ENCODE measurements around the gene JUNB. TPM values are rescaled to one million over a fixed set of nuclear protein-coding genes. Genes with fewer than 3 reads are reported as not detected.

JUNB gene
- polyA plus RNA-seq, 1 of the 3 experiments (the other 2 are of a cell fraction) = 224 TPM

DNA sequence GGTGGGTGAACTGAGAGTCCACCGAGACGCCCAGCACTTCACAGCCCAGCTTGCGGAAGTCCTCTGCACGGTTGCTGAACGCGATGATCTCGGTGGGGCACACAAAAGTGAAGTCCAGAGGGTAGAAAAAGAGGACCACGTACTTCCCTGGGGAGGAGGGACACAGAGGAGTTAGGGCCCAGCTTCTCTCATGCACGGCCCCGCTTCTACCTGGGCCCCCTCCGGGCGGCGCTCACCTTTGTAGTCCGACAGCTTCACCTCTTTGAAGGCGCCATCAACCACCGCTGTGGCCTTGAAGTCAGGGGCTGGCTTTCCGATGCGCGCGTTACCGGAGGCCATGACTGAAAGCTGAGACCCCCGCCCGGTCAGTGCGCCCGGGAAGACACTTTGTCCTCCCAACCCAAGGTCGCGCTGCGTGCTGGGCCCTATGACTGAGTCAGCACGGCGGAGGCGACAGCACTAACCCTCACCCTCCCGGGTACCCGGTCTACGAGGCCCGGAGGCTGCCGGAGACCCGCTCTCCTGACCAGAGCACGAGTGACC lies 9.7 kb downstream of the JUNB start (continued):
- TF ChIP-seq SMC3 (IDR thresholded peaks at IDR 0.05; ENCODE audit: low read depth, low read length) = no peak
- TF ChIP-seq NFIC (IDR thresholded peaks at IDR 0.05; ENCODE audit: borderline replicate concordance) = no peak
- TF ChIP-seq, protein P1, sequence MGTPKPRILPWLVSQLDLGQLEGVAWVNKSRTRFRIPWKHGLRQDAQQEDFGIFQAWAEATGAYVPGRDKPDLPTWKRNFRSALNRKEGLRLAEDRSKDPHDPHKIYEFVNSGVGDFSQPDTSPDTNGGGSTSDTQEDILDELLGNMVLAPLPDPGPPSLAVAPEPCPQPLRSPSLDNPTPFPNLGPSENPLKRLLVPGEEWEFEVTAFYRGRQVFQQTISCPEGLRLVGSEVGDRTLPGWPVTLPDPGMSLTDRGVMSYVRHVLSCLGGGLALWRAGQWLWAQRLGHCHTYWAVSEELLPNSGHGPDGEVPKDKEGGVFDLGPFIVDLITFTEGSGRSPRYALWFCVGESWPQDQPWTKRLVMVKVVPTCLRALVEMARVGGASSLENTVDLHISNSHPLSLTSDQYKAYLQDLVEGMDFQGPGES (IDR thresholded peaks at IDR 0.05; ENCODE audit: low read depth, low read length) = no peak
- TF ChIP-seq GATA2 (CRISPR knock-in tag; IDR thresholded peaks at IDR 0.05) = no peak
- no peak for TF ChIP-seq RFX5 (IDR thresholded peaks at IDR 0.05; ENCODE audit: low read length)

DNA sequence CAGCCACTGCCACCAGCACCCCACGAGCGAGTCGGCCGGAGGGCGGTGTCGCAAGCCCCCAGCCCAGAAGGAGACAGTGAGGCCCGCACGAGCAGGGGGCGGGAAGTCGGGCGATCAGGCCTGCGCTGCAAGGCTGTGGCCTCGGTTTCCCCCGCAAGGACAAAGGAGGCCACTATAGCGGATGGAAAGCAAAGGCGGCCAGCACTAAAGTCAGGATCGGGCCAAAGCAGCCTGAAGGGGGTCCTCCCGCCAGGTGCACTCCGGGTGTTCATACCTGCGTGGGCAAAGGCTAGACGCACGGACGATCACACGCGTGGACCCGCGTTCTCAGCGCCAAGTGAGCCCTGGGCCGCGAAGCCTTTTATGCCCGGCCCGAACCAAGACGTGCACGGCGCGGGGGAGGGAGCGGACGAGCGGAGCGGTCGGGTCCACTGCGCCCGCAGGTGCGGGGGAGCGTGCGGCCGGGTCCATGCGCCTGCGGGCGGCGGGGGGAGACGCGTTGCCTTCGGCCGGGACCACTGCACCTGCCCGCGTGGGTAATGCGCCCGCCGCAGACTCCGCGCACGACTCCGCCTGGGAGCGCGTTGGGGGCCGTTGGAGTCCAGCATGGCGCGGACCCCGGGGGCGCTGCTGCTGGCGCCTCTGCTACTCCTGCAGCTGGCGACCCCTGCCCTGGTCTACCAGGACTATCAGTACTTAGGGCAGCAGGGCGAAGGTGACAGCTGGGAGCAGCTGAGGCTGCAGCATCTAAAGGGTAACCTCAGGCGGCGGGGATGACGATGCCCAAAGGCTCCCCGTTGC lies 10.4 kb downstream of the JUNB start, which contains the start of the genes PRDX2 and THSD8:
TSS of gene PRDX2 (minus strand) at position 335 of the 801 bp plus-strand sequence. CDS start 539 bp downstream, outside the sequence.
TSS of gene THSD8 (plus strand) at position 604 of the 801 bp plus-strand sequence. CDS start at position 607, 3 bp downstream.
- Histone ChIP-seq H3K9me3 (no peaks in the 10 kb centered on the region), H3K27me3 (ENCODE audit: insufficient read depth) (no peaks in the 10 kb centered on the region), H3K9ac (peak within 1 kb of the TSS; percentile 80), H3K4me2 (peak within 1 kb of the TSS; percentile 100), H3K4me3 (ENCODE audit: low read depth in 2 of 2, low read length in 1 of 2) (peak within 1 kb of the TSS; percentile 74 to 95), H3K9me2 (no peaks in the 10 kb centered on the region), H4K20me1 (ENCODE audit: insufficient read depth) (no peaks in the 10 kb centered on the region), H3F3A (replicated peaks; ENCODE audit: insufficient read depth) (peaks cover 17% of the 10 kb centered on the region), H3K79me2 (ENCODE audit: insufficient read depth) (peaks cover 12% of the 10 kb centered on the region), H3K4me1 (ENCODE audit: control insufficient read depth in 1 of 2, insufficient read depth in 2 of 2, low read depth in 1 of 2, low read length in 1 of 2) (peaks cover 4 to 21% of the 10 kb centered on the region in 2 experiments; a peak in 1 of 4 replicates), H3K36me3 (replicated peaks in 1 of 2; ENCODE audit: control insufficient read depth in 1 of 2, insufficient read depth in 2 of 2, low read length in 1 of 2) (peaks cover 4 to 8% of the 10 kb centered on the region in 2 experiments), H3K27ac (ENCODE audit: low read depth in 2 of 2, low read length in 1 of 2) (peak within 1 kb of the TSS in 1 of 2 experiments; percentile 74; a peak in 2 of 4 replicates), H2AFZ (ENCODE audit: low read depth) (peak within 1 kb of the TSS; percentile 98)
- peak; percentile 94 for DNase-seq
- POLR2A ChIA-PET = interaction anchor here (0.8 to 2.6 kb wide), 3 partner anchors 9 to 35 kb away, joined by 3 to 20 read pairs (median 3); partner anchors contain the start of gene JUNB
- TF ChIP-seq MXI1 (IDR thresholded peaks at IDR 0.05; ENCODE audit: low read depth, low read length) (peak; percentile 16), GABPA (IDR thresholded peaks at IDR 0.05; ENCODE audit: low read depth) (no peak), JUND (IDR thresholded peaks at IDR 0.05) (no peak; the same call in 1 of the 2 replicates), SIN3A (IDR thresholded peaks at IDR 0.05; ENCODE audit: borderline replicate concordance, low read depth, low read length) (peak; percentile 28; the same call in 1 of the 2 replicates), NRF1 (IDR thresholded peaks at IDR 0.05; ENCODE audit: low read depth, low read length) (no peak), EP300 (IDR thresholded peaks at IDR 0.05; ENCODE audit: borderline replicate concordance in 1 of 2, low read depth in 1 of 2, low read length in 1 of 2) (peak in 1 of 2 experiments; percentile 47; a peak in 1 of 4 replicates), CHD2 (IDR thresholded peaks at IDR 0.05; ENCODE audit: low read length, partially characterized antibody) (peak; percentile 39), TAF1 (IDR thresholded peaks at IDR 0.05; ENCODE audit: borderline replicate concordance, low read depth, low read length) (peak; percentile 74; the same call in 1 of the 2 replicates), GATA2 (CRISPR knock-in tag; IDR thresholded peaks at IDR 0.05) (no peak), POLR2AphosphoS5 (IDR thresholded peaks at IDR 0.05; ENCODE audit: low read depth, low read length) (peak; percentile 97), SMC3 (IDR thresholded peaks at IDR 0.05; ENCODE audit: low read depth, low read length) (no peak)
- TF ChIP-seq, protein P2, sequence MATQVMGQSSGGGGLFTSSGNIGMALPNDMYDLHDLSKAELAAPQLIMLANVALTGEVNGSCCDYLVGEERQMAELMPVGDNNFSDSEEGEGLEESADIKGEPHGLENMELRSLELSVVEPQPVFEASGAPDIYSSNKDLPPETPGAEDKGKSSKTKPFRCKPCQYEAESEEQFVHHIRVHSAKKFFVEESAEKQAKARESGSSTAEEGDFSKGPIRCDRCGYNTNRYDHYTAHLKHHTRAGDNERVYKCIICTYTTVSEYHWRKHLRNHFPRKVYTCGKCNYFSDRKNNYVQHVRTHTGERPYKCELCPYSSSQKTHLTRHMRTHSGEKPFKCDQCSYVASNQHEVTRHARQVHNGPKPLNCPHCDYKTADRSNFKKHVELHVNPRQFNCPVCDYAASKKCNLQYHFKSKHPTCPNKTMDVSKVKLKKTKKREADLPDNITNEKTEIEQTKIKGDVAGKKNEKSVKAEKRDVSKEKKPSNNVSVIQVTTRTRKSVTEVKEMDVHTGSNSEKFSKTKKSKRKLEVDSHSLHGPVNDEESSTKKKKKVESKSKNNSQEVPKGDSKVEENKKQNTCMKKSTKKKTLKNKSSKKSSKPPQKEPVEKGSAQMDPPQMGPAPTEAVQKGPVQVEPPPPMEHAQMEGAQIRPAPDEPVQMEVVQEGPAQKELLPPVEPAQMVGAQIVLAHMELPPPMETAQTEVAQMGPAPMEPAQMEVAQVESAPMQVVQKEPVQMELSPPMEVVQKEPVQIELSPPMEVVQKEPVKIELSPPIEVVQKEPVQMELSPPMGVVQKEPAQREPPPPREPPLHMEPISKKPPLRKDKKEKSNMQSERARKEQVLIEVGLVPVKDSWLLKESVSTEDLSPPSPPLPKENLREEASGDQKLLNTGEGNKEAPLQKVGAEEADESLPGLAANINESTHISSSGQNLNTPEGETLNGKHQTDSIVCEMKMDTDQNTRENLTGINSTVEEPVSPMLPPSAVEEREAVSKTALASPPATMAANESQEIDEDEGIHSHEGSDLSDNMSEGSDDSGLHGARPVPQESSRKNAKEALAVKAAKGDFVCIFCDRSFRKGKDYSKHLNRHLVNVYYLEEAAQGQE (IDR thresholded peaks at IDR 0.05; ENCODE audit: low read depth, low read length) = no peak
- 19% methylated on average over 26 of the region's 78 CpGs for WGBS (ENCODE audit: low lambda C conversion rate)
- CTCF ChIA-PET = interaction anchor here (0.7 to 17.1 kb wide), 10 partner anchors 9 to 64 kb away, joined by 3 to 447 read pairs (median 8); partner anchors contain the start of genes HOOK2 and JUNB

Data from SK-N-SH (cell line).